HCT116 (cell line): Measurements from ENCODE around the gene ATP8A1. TPM values are rescaled to one million over a fixed set of nuclear protein-coding genes. Genes with fewer than 3 reads are reported as not detected.

Experiments
- ATAC-seq: fragments of 200-7000 bp; cut with Tn5 transposase; 2 replicates; pipeline ENCODE4 v1.9.1; 2020; ENCODE audit warnings: mild to moderate bottlenecking, moderate library complexity
- BruUV-seq: library from RNA; stranded (reverse); fragments of 400-500 nt; replicated peaks from 2 replicates; lab custom pipeline; 2021; lab: Mats Ljungman, UMichigan
- CTCF ChIA-PET: fragments of 300-600 bp; sonication (Branson Sonifier 250); formaldehyde crosslinking; loops from one replicate; lab custom pipeline; 2021; ENCODE audit warnings: antibody characterized with exemption; lab: Charles Lee
- POLR2A ChIA-PET: fragments of 300-600, 350-600 bp; sonication (Branson Sonifier 250); formaldehyde crosslinking; loops from one replicate; lab custom pipeline; 2021; ENCODE audit warnings: antibody characterized with exemption; lab: Charles Lee
- RAD21 ChIA-PET, 2 experiments: fragments of 300-600 bp; sonication (Branson Sonifier 250); formaldehyde crosslinking; loops; one replicate each; lab custom pipeline; 2023; ENCODE audit warnings: low total read pairs in 2 of 2; ENCODE audit not compliant: uncharacterized antibody in 2 of 2, unreplicated experiment in 2 of 2, low non-redundant PET in 1 of 2; lab: Charles Lee
- DNase-seq: peaks from one replicate; pipeline ENCODE4 v3.0.0-alpha.2; 2010; ENCODE audit warnings: low read depth, low spot score
- H2AFZ ChIP-seq: fragments of 200-600 bp; shearing (Covaris generic), sonication (generic); 2 replicates; pipeline ENCODE4 v1.6.1; 2017; ENCODE audit warnings: low read depth, mixed run types, mixed read lengths, antibody characterized with exemption, low read length; ENCODE audit not compliant: poor library complexity, severe bottlenecking
- H3K27ac ChIP-seq: 2 replicates; pipeline ENCODE4 v1.5.1; 2012; ENCODE audit warnings: low read depth, low read length
- H3K27me3 ChIP-seq: fragments of 200-600 bp; sonication (generic); 2 replicates; pipeline ENCODE4 v1.6.1; 2016; ENCODE audit warnings: mixed run types, low read length, mixed read lengths; ENCODE audit not compliant: insufficient read depth
- H3K36me3 ChIP-seq, 2 experiments: fragments of 200-500 bp in 1 of 2; fragments of 200-600 bp in 1 of 2; sonication (Bioruptor generic) in 1 of 2; sonication (generic) in 1 of 2; 2 replicates each; pipeline versions ENCODE4 v1.5.1 to v1.6.1; 2014 to 2016; ENCODE audit warnings: low read length in 2 of 2, inconsistent platforms in 1 of 2, mixed read lengths in 1 of 2, mixed run types in 1 of 2; ENCODE audit not compliant: insufficient read depth in 2 of 2, control insufficient read depth in 1 of 2
- H3K4me1 ChIP-seq, 2 experiments: fragments of 200-600 bp in 1 of 2; sonication (generic) in 1 of 2; 2 replicates each; pipeline versions ENCODE4 v1.5.1 to v1.6.1; 2012 to 2017; ENCODE audit warnings: low read length in 2 of 2, inconsistent platforms in 1 of 2, mild to moderate bottlenecking in 1 of 2, mixed read lengths in 1 of 2, mixed run types in 1 of 2, moderate library complexity in 1 of 2; ENCODE audit not compliant: insufficient read depth in 2 of 2, control insufficient read depth in 1 of 2
- H3K4me2 ChIP-seq: fragments of 200-600 bp; sonication (generic); 2 replicates; pipeline ENCODE4 v1.6.1; 2017; ENCODE audit warnings: mixed run types, low read length, mixed read lengths
- H3K4me3 ChIP-seq, 2 experiments: fragments of 200-600 bp in 1 of 2; sonication (generic) in 1 of 2; replicated peaks in 1 of 2; 2 replicates each; pipeline ENCODE4 v1.5.1; 2011 to 2016; ENCODE audit warnings: low read length in 2 of 2, control low read depth in 1 of 2, low read depth in 1 of 2, mild to moderate bottlenecking in 1 of 2, mixed read lengths in 1 of 2, mixed run types in 1 of 2
- H3K79me2 ChIP-seq: fragments of 200-600 bp; sonication (generic); 2 replicates; pipeline ENCODE4 v1.6.1; 2017; ENCODE audit warnings: mild to moderate bottlenecking, mixed run types, low read length, moderate library complexity, mixed read lengths; ENCODE audit not compliant: insufficient read depth
- H3K9ac ChIP-seq: fragments of 200-600 bp; sonication (generic); 2 replicates; pipeline ENCODE4 v1.6.1; 2016; ENCODE audit warnings: low read length, mixed read lengths
- H3K9me2 ChIP-seq: fragments of 200-600 bp; sonication (generic), shearing (Covaris generic); 2 replicates; pipeline ENCODE4 v1.6.1; 2017; ENCODE audit warnings: mixed run types, mild to moderate bottlenecking, moderate library complexity; ENCODE audit not compliant: insufficient read depth
- H3K9me3 ChIP-seq, 2 experiments: fragments of 200-500 bp in 1 of 2; fragments of 200-600 bp in 1 of 2; sonication (Bioruptor generic) in 1 of 2; sonication (generic) in 1 of 2; 2 replicates each; pipeline ENCODE4 v1.6.1; 2014 to 2017; ENCODE audit warnings: low read length in 2 of 2, mixed read lengths in 2 of 2, inconsistent platforms in 1 of 2, low read depth in 1 of 2, mild to moderate bottlenecking in 1 of 2, mixed run types in 1 of 2, moderate library complexity in 1 of 2; ENCODE audit not compliant: control insufficient read depth in 1 of 2, insufficient read depth in 1 of 2
- H4K20me1 ChIP-seq: fragments of 200-600 bp; sonication (generic), shearing (Covaris generic); 2 replicates; pipeline ENCODE4 v1.6.1; 2017; ENCODE audit warnings: mixed run types, mild to moderate bottlenecking, moderate library complexity; ENCODE audit not compliant: insufficient read depth
- CBX3 ChIP-seq: IDR thresholded peaks from 2 replicates; pipeline ENCODE4 v1.6.1; 2012; ENCODE audit warnings: low read depth
- CTCF ChIP-seq, 3 experiments: fragments of 200-600 bp in 1 of 3; sonication (generic) in 1 of 3; IDR thresholded peaks in 2 of 3; conservative IDR thresholded peaks in 1 of 3; 2 replicates each; pipeline ENCODE4 v1.5.1; 2012 to 2017; ENCODE audit warnings: low read depth in 2 of 3, low read length in 2 of 3, antibody characterized with exemption in 1 of 3, borderline replicate concordance in 1 of 3, control low read depth in 1 of 3, mild to moderate bottlenecking in 1 of 3, mixed read lengths in 1 of 3, mixed run types in 1 of 3, moderate library complexity in 1 of 3; ENCODE audit not compliant: insufficient read depth in 1 of 3
- POLR2AphosphoS5 ChIP-seq: IDR thresholded peaks from 2 replicates; pipeline ENCODE4 v1.6.1; 2011; ENCODE audit warnings: mild to moderate bottlenecking, low read depth, low read length, moderate library complexity
- RAD21 ChIP-seq: IDR thresholded peaks from 2 replicates; pipeline ENCODE4 v1.6.1; 2012; ENCODE audit warnings: low read depth, mild to moderate bottlenecking
- intact Hi-C: fragments of 100-400 bp; cut with micrococcal nuclease; formaldehyde crosslinking; loops from 2 replicates; pipeline ENCODE4 v1.10.0; 2022
- total RNA-seq: library from RNA; stranded (reverse); gene quantifications from one replicate; pipeline ENCODE4 v1.2.1, GENCODE V29; 2021; ENCODE audit not compliant: unreplicated experiment

The ATP8A1 gene
- total RNA-seq, 1 experiment from 2014 or later: 1.9 TPM

GRCh38 chr4:42519803-42520417 is 137.0 kb downstream of the ATP8A1 start:
- H3K36me3 ChIP-seq: no peaks in the 10 kb centered on the region
- H4K20me1 ChIP-seq: no peaks in the 10 kb centered on the region
- H3K27me3 ChIP-seq: peaks cover 3% of the 10 kb centered on the region; the same call in 1 of the 2 replicates
- no peak overlapping the region for H2AFZ ChIP-seq
- intact Hi-C loops: loop anchor here (1.0 to 10.0 kb wide), 5 partner anchors 149 to 1235 kb away; no protein-coding TSS in a partner anchor
- H3K79me2 ChIP-seq: no peaks in the 10 kb centered on the region
- H3K27ac ChIP-seq: no peak overlapping the region
- no peaks in the 10 kb centered on the region for H3K9me3 ChIP-seq
- H3K4me1 ChIP-seq: no peaks in the 10 kb centered on the region
- no peak overlapping the region for H3K4me3 ChIP-seq
- TF ChIP-seq CTCF (IDR thresholded peaks at IDR 0.05 in 2 of 3, conservative IDR thresholded peaks at IDR 0.05 in 1 of 3; ENCODE audit: borderline replicate concordance in 1 of 3, insufficient read depth in 1 of 3, low read depth in 2 of 3, low read length in 2 of 3) (peak; percentile 39 to 67 (median 64); a peak in 5 of 6 replicates), CBX3 (no peak), RAD21 (peak; percentile 71)
- H3K9me2 ChIP-seq: no peaks in the 10 kb centered on the region
- no peak overlapping the region for H3K4me2 ChIP-seq
- H3K9ac ChIP-seq: no peak overlapping the region
- RAD21 ChIA-PET: interaction anchor here (0.6 to 2.2 kb wide), 7 partner anchors 148 to 818 kb away, joined by 3 to 7 read pairs (median 4); no protein-coding TSS in a partner anchor
- peak; percentile 28 for DNase-seq
- CTCF ChIA-PET: interaction anchor here (0.6 to 3.4 kb wide), 15 partner anchors 9 to 1239 kb away, joined by 3 to 59 read pairs (median 4); partner anchors contain the start of gene ATP8A1
- POLR2A ChIA-PET: no interaction called here
- peak; percentile 86 for ATAC-seq
- BruUV-seq: no TSS peak

GRCh38 chr4:42515156-42515884 is 141.6 kb downstream of the ATP8A1 start:
- H3K4me2 ChIP-seq: no peak overlapping the region
- no peaks in the 10 kb centered on the region for H3K9me3 ChIP-seq
- H2AFZ ChIP-seq: no peak overlapping the region
- ChIA-PET POLR2A (no interaction called here), CTCF (interaction anchor here (0.6 to 1.4 kb wide), 2 partner anchors 70 to 144 kb away, joined by 4 read pairs; no protein-coding TSS in a partner anchor), RAD21 (no interaction called here)
- H3K9ac ChIP-seq: no peak overlapping the region
- no peaks in the 10 kb centered on the region for H4K20me1 ChIP-seq
- no peaks in the 10 kb centered on the region for H3K79me2 ChIP-seq
- H3K36me3 ChIP-seq: no peaks in the 10 kb centered on the region
- BruUV-seq: no TSS peak
- DNase-seq (no peak), ATAC-seq (no peak)
- intact Hi-C loops: loop anchor here (5.0 to 10.0 kb wide), 3 partner anchors 558 to 1231 kb away; no protein-coding TSS in a partner anchor
- no peaks in the 10 kb centered on the region for H3K4me1 ChIP-seq
- no peak overlapping the region for H3K4me3 ChIP-seq
- no peaks in the 10 kb centered on the region for H3K27me3 ChIP-seq
- no peak overlapping the region for H3K27ac ChIP-seq
- no peak for TF ChIP-seq POLR2AphosphoS5
- no peaks in the 10 kb centered on the region for H3K9me2 ChIP-seq
